ENCODE measurements around the gene TBC1D22A.

Gene TBC1D22A

DNA sequence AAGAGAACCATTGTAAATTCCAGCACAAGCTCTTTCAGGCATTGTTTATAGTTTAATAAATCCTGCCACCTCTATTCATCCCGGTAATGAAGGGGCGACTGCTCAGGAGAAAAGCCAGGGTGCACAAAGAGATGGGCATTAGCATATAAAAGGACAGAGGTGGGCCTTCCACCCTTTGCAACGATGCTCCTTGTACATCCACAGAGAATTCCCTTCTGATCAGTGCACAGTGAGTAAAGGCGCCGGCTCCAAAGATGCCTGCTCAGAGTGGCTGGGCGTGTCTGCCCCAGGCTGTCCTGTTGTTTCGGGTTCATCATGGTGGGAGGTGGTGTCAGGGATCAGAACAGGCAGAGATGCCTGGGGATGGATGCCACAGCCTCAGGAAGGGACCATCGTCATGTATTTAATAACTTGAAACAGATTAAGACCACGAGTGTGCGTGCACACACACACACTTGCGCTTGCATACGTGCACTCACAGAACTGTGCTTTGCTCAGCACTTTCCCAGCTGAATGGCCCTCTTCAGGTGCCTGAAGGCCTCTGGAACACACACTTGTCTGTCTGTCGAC is 305.0 kb downstream of the TBC1D22A start:
- DNase-seq, result no peak

DNA sequence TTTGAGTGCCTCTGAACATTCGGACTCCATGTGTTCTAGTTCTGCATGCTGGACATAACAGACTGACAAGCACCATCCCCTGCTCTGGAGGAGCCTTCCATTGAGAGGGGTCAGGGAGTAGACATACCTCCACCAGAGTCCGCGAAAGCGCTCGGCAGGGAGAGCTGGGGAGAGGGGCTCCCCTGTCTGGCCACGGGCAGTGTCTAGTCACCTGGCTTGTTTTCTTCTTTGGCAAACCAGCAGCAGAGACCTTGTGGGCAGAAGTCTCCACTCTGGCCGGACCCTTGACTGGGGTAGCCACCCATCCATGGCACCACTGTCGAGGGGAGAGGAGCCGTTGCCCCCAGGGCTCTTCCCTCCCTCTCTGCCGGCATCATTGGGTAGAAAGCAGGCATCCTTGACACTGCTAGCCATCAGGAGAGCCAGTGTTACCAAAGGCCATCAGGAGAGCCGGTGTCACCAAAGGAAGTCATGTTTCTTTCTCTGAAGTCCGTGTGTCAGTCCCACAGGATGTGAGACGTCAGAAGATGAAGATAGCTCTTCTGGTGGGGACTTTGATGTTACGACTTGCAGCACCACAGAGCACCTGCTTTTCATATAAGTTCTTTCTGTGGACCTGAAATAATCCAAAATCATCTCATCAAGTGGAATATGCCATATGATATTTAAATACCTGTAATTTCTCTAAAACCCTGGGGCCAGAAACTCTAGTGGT is 305.6 kb downstream of the TBC1D22A start:
- no peak for DNase-seq

DNA sequence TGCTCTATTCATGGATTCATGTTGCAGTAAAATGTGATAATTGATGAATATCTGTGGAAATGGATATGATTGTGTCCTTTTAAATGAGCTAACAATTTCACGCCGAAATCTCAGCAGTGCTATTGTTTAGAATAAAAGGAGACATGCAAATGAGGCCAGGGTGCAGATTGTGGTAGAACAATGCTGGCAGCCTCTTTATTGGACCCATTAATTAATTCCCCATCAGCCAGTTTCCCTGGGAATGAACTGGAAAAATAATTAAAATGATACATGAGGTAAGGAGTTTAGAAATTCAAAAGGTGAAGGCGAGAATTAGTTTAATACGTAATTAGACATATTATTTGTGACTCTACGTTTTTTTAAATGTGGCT is 306.2 kb downstream of the TBC1D22A start:
- DNase-seq, result no peak

DNA sequence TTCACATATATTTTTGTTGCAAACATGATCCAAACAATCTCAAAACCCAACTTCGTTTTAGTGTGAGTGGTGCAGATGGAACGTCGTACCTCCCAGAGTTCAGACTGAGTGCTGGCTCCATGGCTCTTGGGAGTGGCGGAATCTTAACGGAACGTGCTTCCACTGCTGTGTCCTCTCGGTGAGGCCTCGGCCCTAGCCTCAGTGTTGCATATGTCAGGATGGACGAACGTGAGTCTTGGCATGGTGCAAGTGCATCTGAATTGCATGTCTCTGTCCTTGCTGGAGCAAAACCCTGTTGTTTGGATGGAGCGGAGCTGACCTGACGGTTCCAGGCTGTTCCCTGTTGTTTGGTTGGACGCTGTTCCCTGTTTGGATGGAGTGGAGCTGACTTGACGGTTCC is 306.8 kb downstream of the TBC1D22A start:
- DNase-seq, result no peak

DNA sequence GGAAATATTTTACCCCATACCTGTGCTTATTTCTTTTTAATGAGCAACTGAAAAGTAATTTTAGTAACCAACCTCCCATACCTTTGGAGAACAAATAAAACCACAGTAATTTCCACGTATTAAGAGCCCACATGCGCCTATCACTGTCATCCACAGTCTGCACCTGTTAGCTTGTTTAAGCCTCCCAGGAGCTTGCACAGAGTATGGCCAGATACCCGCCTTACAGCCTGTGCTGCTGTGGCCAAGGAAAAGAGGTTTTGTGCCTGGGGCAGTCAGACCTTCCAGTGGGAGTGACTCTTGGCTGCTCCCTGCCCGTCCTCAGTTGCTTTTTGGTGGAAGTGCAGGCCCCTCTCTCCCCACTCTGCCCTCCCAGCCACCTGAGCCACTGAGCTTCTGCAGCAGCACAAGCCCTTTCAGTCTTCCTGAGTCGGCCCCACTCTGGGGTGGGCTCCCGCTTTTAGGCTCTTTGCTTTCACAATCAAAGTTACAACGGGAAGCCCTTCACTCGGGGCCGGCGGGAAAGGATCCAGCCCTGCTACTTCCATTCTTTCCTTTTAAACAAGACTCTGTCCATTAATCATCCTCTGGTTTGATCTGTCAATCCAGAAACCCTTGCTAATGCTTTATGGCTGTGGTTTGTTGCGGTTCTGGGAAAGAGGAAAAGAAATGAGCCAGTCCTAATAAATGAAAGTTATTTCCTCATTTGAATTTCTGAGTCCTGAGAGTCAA is 308.8 kb downstream of the TBC1D22A start:
- DNase-seq, result no peak

DNA sequence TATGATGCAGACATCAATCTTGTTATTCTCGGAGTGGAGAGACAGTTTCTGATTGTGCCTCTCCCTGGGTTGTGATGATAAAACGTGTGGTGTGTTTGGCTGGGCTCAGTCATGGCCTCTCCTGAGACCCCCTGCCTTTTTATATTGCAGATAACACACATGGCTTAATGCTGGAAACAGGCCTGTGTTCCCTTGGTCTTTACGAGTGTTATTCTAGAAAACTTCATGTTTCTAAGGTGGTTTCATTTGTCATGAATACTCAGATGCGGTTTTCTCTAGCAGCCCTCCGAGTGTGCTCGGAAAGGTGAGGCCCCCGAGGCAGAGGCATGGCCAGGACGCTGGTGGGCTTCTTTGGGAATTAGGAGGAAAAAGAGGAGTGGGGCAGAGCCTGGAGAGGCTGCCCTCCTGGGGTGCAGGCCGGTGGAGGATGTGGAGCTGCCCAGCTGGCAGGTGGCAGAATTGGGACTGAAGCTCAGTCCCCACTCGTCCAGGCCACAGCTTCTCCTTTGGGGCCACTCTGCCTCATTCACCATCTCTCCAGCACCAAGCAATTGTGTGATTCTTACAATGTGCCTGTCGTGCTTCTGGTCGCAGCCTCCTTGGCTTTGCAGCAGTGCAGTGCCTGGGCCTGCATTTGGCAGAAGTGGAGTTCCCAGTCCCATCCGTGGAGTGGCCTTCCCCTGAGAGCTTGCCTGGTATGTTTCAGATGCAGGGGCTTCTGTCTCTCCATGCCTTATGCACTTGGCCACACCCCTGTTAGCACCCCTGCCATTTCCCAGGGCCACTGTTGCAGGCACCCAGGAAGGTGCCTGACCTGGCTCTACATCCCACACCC is 309.6 kb downstream of the TBC1D22A start:
- DNase-seq, result no peak

DNA sequence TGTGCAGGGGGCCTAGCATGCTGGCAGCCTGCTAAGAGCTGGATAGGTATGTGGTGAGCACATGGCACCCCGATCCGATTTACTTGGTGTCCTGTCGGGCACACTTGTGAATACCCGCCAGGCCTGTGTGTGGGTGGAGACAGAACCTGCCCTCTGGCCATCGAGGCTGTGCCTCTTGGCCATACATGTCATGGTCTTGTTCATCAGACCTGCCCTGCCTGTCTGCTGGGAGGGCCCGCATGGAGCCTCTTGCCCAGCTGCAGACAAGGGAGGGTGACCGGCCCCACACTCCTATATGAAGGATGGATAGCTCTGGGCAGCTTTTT is 310.2 kb downstream of the TBC1D22A start:
- no peak for DNase-seq

DNA sequence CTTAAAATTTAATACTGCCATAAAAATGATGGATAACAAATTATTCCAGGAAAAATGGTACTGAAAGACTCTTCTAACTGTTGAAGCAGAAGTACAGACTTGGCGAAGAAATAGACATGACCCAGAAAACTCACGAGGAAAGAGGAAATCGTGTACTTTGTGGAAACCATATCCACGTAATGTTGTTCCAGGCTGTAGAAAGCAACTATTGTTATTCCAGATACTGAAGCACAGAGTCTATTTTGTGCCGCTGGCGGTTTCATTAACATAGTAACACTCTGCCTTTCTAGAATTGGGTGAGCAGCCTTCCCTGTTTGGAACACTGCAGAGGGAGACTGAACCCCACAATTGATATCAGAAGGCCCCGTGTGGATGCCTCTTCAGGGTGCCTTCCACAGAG is 310.6 kb downstream of the TBC1D22A start:
- no peak for DNase-seq

DNA sequence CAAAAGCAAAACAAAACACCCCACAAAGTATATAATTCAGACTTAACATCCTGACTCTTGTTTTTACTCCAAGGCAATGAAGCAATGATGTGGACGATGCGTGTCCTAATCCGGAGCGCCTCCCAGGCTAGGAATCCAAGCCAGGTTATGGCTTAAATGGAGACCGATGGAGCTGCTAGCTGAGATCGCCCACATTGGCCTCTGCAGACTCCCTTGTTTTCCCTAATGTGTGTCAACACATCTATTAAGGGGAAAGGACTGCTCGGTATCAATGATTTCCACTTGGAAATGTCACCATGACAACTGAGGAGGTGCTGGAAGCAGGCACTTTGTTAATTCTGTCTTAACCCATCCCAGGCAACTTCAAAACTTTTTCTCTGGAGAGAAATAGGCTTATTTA is 311.7 kb downstream of the TBC1D22A start:
- no peak for DNase-seq

DNA sequence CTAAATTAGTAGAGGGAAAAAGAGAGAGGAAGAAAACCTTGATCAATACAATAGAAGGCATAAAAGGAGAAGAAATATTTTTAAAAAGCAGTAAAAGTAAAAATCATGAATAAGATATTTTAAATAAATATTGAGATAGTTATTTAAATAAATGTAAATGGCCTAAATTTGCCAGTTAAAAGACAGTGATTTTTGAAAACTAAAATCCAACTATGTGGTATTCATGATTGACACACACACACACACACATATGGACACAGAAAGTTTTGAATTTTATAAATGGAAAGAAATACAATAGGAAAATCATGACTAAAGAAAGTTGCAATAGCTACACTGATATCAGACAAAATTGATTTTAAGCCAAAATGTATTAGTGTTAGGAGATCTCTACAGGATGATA is 313.1 kb downstream of the TBC1D22A start:
- DNase-seq, result no peak

DNA sequence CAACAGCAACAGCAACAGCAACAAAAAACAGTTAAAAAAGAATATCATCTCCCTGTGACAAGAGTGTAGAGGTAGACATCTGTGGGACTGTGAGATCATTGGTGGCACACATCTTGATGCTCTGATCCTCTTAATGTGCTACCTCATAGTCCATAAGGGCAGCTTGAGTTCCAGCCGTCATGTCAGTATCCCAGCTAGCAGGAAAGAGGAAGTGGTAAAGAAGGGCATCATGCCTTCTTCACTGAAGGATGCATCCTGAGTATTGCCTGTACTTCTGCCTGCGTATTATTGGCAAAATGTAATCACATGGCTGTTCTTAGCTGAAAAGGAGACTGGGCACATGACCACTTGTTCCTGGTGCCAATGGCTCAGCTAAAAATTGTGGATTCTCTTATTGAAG is 314.3 kb downstream of the TBC1D22A start:
- no peak for DNase-seq

DNA sequence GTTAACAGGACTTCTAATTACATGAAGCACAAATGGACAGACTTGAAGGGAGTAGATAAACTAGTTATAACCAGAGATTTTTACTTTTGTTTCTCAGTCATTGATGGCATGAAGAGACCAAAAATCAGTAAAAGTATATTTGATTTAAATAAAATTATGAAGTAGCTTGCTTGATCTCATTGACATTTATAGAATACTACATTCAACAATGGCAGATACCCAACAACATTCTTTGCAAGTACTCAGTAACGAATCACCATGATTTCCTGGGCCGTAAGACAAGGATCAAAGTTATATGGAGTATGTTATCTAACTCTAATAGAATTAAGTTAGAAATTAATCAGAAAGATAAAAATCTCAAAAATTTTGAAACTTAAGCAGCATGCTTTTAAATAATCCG is 317.6 kb downstream of the TBC1D22A start:
- no peak for DNase-seq

DNA sequence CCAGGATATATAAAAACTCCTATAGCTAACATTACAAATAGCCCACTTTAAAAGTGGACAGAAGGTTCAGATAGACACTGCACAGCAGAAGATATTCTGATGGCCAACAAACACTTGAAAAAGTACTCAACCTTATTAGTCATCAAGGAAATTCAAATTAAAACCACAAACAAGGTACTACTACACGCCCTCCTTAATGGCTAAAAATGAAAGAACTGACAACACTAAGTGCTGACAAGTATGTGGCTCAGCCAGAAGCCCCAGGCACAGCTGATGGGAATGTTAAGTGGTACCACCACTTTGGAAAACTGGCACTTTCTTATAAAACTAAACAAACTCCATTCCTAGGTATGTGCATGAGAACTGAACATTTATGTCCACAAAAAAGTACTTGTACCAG is 320.1 kb downstream of the TBC1D22A start:
- no peak for DNase-seq

DNA sequence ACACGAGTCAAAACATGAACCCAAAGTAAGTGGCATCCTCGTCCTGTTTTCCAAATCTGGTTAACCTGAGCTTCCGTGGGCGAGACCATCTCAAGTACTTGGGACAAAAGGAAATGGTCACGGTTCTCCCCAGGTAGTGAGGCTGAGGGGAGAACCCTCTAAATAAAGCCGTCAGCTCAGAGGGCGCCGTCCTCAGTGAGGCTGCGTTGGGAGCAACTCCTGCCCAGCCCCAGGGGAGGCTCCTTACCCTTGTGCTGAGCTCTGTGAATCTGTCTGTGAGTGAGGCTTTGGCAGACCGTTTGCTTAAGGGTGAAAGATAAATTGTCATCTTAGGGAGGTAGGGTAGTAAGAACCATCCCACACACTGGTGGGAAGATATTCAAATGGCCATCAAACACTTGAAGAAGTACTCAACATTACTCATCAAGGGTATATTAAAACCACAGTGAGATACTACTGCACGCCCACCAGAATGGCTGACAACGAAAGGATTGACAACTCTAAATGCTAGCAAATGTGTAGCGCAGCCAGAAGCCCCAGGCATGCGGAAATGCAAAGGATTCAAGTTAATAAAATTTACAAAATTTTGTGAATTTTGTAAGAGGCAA is 321.0 kb downstream of the TBC1D22A start:
- no peak for DNase-seq

DNA sequence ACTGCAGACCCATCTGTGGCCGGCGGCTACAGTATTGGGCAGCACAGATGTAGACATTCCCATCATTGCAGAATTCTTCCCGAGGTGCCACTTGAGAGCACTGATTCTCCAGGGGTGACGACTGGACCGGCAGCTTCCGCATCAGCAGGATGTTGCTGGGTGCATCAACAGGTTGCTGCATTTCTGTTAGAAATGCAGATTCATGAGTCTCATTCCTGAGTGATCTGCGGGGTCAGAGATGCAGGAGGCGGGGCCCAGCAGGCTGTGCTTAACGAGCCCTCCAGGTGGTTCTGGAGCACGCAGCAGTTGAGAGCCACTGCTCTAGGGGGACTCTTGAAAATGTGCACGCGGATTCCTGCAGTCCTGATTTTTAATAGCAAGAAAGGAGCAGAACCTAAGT is 321.8 kb downstream of the TBC1D22A start:
- DNase-seq, result no peak

DNA sequence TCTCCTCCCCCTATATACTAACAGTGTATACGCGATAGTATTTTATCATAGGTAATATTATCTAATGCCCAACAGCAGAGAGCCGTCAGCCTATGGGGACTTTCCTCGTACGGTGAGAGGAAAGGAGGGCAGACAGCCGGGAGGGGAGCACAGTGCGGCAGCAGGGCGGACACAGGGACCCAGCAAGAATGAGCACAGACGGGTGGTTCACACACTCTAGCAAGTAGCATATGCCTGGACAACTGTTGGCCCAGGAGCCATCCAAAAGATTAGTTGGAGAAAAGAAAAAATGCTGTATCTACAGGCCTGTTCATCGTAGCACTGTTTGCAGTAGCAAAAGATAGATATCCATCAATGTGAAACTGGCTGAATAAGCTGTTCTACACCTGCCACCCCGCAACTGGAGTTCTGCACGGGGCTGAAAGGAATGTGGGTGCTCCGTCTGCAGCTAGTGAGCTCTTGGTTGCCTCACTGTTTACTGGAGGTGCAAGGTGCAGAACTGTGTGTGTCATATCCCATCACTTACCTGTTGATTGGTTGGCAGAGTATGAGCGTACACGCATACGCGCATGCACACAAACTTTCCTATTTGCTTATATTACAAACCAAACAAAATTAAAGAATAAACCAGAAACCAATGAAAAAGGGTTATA is 324.3 kb downstream of the TBC1D22A start:
- DNase-seq, result no peak

DNA sequence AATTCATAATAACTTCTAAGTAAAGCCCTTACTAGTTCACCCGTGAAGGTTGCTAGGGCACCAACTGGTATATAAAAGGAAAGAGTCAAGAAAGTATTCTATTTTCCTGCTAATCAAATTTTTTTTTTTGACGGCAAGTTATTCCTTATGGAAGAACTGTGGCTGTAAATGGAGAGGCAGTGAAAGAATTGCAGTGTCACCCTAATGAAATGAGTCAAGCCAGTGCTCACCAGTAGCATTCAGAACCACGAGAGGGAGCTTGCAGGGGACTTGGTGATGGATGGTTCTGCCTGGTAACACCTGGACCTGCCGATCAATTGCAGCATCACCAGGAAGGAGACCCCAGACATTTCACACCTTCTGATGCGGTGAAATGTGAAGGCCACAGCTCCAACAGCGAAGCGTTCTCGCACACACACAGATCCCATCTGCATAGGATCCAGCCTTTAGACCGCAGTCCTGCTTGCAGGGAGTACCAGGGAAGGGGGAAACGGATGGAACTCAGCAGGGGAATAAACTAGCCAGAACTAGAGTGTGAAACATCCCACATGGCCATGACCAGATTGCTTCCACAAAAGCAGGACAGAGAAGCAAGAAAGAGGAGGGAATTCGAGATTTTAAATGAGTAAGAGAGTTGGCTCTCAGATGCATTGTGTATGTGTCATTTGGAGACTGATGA is 326.2 kb downstream of the TBC1D22A start:
- no peak for DNase-seq

DNA sequence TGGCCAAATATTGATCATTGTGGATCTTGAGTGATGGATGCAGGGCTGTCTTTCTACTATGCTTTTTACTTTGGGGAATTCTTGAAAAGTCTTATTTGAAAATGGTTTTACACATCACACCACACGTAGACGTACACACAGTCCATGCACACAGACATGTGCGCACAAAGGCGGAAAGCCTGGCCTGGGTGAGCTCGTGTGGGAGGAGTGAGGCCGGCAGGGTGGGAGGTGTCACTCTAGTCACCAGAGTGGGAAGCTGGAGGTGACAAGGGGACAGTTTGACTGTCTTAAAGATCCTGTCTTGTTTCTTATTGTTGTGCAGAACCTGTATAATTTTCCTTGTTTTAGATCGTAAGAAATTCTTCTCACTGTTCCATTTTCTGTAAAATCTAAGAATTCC is 326.9 kb downstream of the TBC1D22A start:
- no peak for DNase-seq

DNA sequence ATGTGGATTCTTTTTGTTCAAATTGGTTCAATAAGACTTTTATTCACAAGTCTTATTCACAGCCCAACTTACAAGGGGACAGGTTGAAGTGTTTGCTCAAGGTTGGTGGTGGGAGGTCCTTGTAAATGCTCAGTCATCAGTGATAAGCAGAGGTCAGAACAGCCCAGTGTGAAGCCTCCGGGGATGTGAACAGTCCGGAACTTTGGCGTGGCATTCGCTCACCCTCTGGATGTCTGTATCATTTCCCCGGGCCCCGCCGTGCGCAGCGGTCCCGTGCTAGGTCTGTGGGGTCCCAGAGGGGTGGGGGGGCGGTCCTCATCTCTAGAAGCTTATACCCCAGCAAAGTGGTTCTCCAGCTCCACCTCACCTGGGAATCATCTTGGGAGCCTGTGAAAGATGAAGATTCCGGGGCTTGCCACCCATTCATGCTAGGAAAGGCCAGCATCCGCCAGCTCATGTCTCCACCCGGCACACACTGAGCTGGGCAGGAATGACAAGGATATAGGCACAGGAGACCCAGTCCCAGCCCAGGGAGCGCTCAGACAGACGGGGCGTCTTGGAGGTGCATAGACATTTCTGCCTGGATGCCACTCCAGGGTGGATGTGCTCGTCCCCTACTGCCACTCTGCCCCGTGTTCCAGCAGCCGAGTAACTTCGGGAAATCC is 327.5 kb downstream of the TBC1D22A start:
- no peak for DNase-seq

DNA sequence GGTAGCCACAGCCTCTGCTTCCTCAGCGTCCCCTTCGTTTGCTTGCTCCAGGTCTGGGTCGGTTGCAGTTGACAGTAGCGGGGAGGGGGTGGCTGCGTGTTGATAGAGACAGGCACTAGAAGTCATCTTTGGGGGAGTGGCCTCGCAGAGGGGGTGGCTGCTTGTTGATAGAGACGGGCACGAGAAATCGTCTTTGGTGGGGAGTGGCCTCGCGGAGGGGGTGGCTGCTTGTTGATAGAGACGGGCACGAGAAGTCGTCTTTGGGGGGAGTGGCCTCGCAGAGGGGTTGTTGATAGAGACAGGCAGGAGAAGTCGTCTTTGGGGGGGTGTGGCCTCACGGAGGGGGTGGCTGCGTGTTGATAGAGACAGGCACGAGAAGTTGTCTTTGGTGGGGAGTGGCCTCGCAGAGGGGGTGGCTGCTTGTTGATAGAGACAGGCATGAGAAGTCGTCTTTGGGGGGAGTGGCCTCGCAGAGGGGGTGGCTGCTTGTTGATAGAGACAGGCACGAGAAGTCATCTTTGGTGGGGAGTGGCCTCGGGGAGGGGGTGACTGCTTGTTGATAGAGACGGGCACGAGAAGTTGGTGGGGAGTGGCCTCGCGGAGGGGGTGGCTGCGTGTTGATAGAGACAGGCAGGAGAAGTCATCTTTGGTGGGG is 328.3 kb downstream of the TBC1D22A start:
- no peak for DNase-seq

DNA sequence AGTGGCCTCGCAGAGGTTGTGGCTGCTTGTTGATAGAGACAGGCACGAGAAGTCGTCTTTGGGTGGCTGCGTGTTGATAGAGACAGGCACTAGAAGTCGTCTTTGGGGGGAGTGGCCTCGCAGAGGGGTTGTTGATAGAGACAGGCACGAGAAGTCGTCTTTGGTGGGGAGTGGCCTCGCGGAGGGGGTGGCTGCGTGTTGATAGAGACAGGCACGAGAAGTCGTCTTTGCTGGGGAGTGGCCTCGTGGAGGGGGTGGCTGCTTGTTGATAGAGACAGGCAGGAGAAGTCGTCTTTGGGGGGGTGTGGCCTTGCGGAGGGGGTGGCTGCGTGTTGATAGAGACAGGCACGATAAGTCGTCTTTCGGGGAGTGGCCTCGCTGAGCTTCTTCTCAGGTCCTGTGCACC is 328.8 kb downstream of the TBC1D22A start:
- no peak for DNase-seq
